GM19023 (cell line): ENCODE data around the gene TKTL1.
"Not testable (repeated sequence)": the region's sequence is repeated elsewhere in the genome, so short reads cannot be mapped to it uniquely, and the experiment has no call there.

Source experiments
- ATAC-seq: cut with Tn5 transposase; IDR thresholded peaks from one replicate; pipeline ENCODE4 v1.9.1; 2021; ENCODE audit warnings: mild to moderate bottlenecking, moderate library complexity; ENCODE audit not compliant: unreplicated experiment

Gene TKTL1

GRCh38 chrX:154295664-154296310, at the start of gene TKTL1:
TSS of gene TKTL1 (plus strand) at chrX:154295795. CDS start at chrX:154295860, 65 bp downstream.
- ATAC-seq, result no peak

- not testable (repeated sequence) for ATAC-seq
Measured at GRCh38 chrX:154247377-154248045, 48.1 kb upstream of the TKTL1 start.

GRCh38 chrX:154248076-154248475, 47.5 kb upstream of the TKTL1 start:
- not testable (repeated sequence) for ATAC-seq

- not testable (repeated sequence) for ATAC-seq
Measured at GRCh38 chrX:154257282-154257681, 38.3 kb upstream of the TKTL1 start, which contains the start of gene OPN1MW3. TSS of gene OPN1MW3 (plus strand) at chrX:154257582. CDS start at chrX:154257620, 38 bp downstream.

- ATAC-seq, result not testable (repeated sequence)
Measured at GRCh38 chrX:154258711-154259110, 36.9 kb upstream of the TKTL1 start.

GRCh38 chrX:154263072-154263471, 32.5 kb upstream of the TKTL1 start:
- ATAC-seq, result not testable (repeated sequence)

GRCh38 chrX:154269245-154269644, 26.4 kb upstream of the TKTL1 start:
- not testable (repeated sequence) for ATAC-seq

GRCh38 chrX:154284489-154285338, 10.9 kb upstream of the TKTL1 start:
- ATAC-seq, result peak; percentile 64

- ATAC-seq, result not testable (repeated sequence)
Measured at GRCh38 chrX:154286406-154286805, 9.2 kb upstream of the TKTL1 start.

- ATAC-seq, result no peak
Measured at GRCh38 chrX:154294791-154295574, 612 bp upstream of the TKTL1 start, which contains the start of gene TEX28. TSS of gene TEX28 (minus strand) at chrX:154295124. CDS start at chrX:154292117, 3,007 bp downstream.

- no peak for ATAC-seq
Measured at GRCh38 chrX:154296731-154297130, 1.1 kb downstream of the TKTL1 start.

GRCh38 chrX:154298312-154298711, 2.7 kb downstream of the TKTL1 start:
- no peak for ATAC-seq

GRCh38 chrX:154300816-154301215, 5.2 kb downstream of the TKTL1 start:
- no peak for ATAC-seq

- ATAC-seq, result not testable (repeated sequence)
Measured at GRCh38 chrX:154302998-154303397, 7.4 kb downstream of the TKTL1 start.

GRCh38 chrX:154303476-154303875, 7.9 kb downstream of the TKTL1 start:
- ATAC-seq, result no peak

GRCh38 chrX:154304846-154305245, 9.3 kb downstream of the TKTL1 start:
- no peak for ATAC-seq

- no peak for ATAC-seq
Measured at GRCh38 chrX:154305541-154306205, 10.1 kb downstream of the TKTL1 start.

GRCh38 chrX:154307202-154307601, 11.6 kb downstream of the TKTL1 start:
- ATAC-seq, result no peak

- ATAC-seq, result no peak
Measured at GRCh38 chrX:154308108-154308946, 12.7 kb downstream of the TKTL1 start.
